Measurements from ENCODE around the gene SLC12A3. TPM values are rescaled to one million over a fixed set of nuclear protein-coding genes. Genes with fewer than 3 reads are reported as not detected.
"Not testable (repeated sequence)": the region's sequence is repeated elsewhere in the genome, so short reads cannot be mapped to it uniquely, and the experiment has no call there.

Gene SLC12A3
- total RNA-seq, 1 donor from 2014 or later: not detected

DNA sequence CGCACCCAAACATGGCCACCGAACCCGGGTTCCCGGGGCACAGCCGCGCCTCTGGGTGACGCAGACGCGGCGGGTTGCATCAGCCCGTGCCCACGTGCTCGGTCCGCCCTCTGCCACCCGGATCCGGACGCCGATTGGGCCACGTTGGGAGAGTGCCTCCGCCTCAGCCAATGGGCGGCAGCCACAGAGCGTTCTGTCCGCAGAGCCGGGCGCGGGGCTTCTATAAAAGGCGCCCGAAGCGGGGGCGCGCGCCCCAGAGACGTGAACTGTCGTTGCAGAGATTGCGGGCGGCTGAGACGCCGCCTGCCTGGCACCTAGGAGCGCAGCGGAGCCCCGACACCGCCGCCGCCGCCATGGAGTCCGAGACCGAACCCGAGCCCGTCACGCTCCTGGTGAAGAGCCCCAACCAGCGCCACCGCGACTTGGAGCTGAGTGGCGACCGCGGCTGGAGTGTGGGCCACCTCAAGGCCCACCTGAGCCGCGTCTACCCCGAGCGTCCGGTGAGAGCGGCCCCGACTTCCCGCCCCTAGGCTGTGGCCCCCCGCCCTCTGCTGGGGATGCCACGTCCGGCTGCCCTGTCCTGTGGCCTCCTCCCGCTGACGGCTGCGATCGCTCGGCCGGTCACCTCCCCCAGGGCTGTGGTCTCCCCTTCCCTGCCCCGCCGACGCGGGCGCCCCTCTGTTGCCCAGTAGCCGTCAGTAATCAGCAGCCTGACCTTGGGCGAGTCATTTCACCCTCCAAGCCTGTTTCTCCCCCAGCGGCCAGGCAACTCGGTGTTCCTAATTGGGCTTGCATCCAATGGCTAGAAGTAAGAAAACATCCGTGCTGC, 67.1 kb downstream of the SLC12A3 start, which contains the start of gene HERPUD1:
HERPUD1 (plus strand) TSS at position 251 of the 829 bp plus-strand sequence; CDS start at position 354, 103 bp downstream.
- ATAC-seq: peak; percentile 97
- intact Hi-C loops (cut with DNase I): no loop called here
- DNase-seq (ENCODE audit: low spot score): peak; percentile 99

DNA sequence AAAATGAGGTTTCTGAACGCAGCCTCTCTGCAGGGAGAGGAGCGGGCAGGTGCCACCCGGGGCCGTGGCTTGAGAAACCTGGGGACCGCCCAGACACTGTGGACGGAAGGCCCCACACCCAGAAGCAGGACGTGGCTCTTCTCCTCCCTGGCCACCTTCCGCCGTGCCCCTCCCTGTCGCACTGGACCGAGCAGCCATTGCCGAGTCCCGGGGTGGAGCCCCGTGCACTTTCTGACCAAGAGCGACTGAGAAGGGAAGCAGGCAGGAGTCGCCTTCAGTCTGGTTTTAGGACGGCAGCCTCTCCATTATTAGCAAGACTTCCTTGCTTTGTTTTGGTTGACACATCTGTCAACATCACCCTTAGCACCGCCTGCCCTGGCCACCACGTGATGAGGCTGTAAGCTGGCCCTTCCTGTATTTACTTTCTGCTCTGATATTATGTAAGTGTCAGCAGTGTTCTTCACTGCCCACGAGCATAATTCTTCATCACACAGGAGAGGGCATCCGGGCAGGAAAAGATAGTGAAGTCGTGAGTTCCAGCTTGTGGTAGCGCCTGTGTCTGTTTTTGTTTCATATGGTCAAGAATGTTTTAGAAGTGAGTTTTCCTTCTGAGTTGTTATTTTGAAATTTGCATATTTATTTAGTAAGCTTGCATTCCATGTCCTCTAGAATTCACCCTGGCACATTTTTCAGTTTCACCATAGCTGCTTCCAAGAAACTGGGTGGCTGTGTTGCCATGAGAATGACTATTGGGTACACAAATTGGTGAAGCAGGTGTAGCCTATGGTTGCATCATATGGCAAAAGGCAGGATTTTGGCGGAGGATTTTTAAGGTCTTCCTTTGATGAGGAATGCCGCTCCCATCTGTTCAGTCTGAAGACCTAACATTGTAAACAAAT, 68.0 kb downstream of the SLC12A3 start:
- intact Hi-C loops (cut with DNase I): no loop called here
- ATAC-seq (peak; percentile 77), DNase-seq (ENCODE audit: low spot score) (peak; percentile 83)

DNA sequence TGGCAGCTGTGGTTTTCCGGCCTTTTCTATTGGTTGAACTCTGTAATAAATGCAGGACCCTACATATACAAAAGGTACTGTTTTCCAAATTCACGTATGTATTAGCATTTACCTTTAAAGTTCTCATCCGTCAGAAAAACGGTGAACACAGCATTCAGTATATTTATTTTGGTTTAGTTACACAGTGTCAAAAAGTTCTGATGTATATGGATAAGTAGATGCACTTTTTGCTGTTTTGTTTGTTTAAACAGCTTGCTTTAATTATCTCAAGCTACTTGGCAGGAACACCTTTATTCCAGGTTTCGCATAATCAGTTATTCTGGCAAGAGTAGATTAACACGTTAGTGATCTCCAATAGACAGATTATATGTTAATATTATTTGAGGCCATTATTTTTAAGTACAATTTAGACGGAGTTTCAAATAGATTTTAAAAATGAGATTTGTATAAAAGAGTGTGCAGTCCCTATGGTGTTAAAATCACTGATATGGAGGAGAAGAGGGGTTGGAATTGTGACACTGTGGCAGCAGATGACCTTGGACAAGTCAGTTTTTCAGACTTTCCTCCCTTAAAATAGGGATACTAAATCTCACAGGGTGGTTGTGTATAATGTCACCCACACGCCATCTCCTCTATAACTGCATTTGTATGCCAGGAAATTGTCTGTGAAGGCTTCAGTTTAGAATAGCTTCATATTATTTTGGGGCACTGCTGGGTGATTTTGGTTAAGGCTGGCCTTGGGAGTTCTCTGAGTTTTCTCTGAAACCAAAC, 69.0 kb downstream of the SLC12A3 start:
- intact Hi-C loops (cut with DNase I): no loop called here
- ATAC-seq: no peak
- no peak for DNase-seq (ENCODE audit: low spot score)

DNA sequence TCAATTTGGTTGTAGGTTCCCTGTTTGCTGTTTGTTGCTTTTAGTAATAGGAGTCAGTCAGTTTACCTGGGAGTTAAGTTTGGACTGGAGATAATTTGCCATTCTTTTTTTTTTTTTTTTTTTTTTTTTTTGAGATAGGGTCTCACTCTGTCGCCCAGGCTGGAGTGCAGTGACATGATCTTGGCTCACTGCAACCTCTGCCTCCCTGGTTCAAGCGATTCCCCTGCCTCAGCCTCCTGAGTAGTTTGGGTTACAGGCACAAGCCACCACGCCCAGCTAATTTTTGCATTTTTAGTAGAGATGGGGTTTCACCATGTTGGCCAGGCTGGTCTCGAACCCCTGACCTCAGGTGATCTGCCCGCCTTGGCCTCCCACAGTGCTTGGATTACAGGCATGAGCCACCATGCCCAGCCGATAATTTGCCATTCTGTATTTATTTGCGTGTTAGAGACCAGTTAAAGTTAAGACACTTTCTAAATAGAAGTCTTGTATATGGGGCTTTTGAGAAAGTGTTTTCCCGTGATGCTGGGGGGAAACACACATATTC, 69.7 kb downstream of the SLC12A3 start:
- intact Hi-C loops (cut with DNase I); ATAC-seq; DNase-seq (ENCODE audit: low spot score): not testable (repeated sequence)

DNA sequence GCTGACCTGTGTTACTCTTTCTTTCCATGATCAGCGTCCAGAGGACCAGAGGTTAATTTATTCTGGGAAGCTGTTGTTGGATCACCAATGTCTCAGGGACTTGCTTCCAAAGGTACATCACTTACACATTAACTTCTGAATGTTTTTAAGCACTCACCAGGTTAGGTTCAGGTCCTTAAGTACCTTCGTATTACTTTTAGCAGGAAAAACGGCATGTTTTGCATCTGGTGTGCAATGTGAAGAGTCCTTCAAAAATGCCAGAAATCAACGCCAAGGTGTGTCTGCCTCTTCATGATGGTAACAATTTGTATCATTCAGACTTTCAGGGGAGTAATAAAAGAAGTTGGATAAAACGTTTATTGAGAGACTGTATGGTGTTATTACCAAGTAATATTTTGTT, 70.2 kb downstream of the SLC12A3 start:
- no peak for ATAC-seq
- intact Hi-C loops (cut with DNase I): no loop called here
- DNase-seq (ENCODE audit: low spot score): no peak

DNA sequence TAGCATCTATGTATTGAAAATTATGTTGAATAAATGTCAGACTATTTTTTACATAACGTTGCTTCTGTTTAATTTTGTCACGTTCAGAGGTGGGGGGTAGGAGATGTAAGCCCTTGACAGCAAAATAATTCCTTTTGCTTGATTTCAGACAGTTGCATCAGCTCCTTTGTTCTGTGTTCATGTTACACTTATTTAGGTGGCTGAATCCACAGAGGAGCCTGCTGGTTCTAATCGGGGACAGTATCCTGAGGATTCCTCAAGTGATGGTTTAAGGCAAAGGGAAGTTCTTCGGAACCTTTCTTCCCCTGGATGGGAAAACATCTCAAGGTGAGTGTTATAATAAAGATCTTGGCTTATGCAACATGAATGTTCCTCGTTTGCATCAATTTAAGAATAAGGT, 71.5 kb downstream of the SLC12A3 start:
- no peak for ATAC-seq
- DNase-seq (ENCODE audit: low spot score): no peak
- intact Hi-C loops (cut with DNase I): no loop called here

DNA sequence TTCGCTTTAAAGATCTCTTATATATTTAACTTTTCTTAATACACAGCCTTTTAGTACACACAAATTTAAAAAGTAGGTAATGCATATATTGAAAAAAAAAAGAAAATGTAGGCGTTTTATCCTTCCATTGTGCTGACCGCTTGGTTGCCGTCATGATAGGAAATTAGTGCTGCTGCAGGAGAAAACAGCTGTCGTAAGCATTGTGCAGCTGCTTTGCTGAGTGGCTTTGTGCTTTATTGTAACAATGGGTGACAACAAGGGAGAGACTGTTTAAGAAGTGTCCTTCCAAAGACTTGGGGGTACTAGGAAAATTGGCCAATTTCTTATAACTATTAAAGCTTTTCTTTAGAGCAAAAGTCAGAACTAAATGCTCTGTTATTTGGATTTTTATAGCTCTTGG, 71.9 kb downstream of the SLC12A3 start:
- ATAC-seq (no peak), DNase-seq (ENCODE audit: low spot score) (no peak)
- intact Hi-C loops (cut with DNase I): no loop called here

DNA sequence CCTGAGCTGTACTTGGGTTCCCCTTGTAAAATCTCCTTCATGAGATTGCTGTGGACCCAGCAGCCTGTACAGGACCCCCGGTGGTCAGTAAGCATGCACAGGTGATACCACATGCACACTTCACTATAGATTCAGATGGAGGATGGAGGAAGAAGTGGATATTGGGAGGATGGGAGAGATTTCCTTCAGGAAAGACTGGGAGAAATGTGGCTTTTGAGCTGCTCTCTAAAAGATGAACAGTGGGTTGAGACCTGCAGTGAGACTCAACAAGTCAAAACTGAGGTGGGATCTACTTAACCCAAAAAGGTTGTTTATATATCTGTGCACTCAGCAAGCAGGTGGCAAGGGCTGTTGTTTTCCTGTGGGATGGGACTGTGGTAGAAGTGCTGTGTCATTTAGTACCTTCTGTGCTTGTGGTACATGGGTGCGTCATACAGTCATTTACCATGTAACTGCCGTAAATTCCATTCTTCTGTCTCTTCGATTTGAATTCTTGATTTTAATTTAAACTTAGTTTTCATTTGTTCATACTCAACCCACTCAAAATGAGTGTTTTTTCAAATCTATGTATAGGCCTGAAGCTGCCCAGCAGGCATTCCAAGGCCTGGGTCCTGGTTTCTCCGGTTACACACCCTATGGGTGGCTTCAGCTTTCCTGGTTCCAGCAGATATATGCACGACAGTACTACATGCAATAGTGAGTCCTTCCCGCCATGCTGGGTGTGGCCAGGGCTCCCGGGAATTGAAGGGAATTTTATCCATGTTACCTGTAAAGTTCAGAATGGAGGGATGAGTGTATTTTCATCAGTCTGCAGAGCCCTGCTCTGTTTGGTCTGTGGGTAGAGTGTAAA, 73.9 kb downstream of the SLC12A3 start:
- ATAC-seq (no peak), DNase-seq (ENCODE audit: low spot score) (no peak)
- intact Hi-C loops (cut with DNase I): no loop called here

DNA sequence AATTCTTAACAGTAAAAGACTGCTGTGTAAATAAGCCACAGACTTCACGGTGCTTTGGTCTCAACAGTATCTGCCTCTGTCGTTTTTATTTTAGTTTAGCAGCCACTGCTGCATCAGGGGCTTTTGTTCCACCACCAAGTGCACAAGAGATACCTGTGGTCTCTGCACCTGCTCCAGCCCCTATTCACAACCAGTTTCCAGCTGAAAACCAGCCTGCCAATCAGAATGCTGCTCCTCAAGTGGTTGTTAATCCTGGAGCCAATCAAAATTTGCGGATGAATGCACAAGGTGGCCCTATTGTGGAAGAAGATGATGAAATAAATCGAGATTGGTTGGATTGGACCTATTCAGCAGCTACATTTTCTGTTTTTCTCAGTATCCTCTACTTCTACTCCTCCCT, 74.8 kb downstream of the SLC12A3 start:
- ATAC-seq: no peak
- DNase-seq (ENCODE audit: low spot score): no peak
- intact Hi-C loops (cut with DNase I): loop anchor here (10.0 kb wide), 1 partner anchor 75 kb away; the partner anchor contains the start of gene SLC12A3

DNA sequence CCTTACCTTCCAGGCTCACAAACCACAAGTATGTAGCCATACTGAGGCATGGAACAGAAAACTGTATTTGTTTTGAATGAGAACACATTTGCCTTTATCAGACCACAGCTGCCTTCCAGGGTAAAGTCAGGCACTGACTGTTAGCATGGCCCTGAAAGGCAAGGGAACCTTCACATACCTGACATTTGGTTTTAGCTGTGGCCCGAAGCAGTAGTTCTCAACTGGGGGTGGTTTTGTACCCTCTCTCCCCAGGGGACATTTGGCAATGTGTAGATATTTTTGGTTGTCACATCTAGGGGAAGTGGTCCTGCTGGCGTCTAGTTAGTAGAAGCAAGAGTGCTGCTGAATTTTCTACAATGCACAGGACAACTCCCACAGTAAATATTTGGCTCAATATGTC, 76.1 kb downstream of the SLC12A3 start:
- intact Hi-C loops (cut with DNase I): loop anchor here (10.0 kb wide), 1 partner anchor 76 kb away; the partner anchor contains the start of gene SLC12A3
- no peak for ATAC-seq
- DNase-seq (ENCODE audit: low spot score): no peak

DNA sequence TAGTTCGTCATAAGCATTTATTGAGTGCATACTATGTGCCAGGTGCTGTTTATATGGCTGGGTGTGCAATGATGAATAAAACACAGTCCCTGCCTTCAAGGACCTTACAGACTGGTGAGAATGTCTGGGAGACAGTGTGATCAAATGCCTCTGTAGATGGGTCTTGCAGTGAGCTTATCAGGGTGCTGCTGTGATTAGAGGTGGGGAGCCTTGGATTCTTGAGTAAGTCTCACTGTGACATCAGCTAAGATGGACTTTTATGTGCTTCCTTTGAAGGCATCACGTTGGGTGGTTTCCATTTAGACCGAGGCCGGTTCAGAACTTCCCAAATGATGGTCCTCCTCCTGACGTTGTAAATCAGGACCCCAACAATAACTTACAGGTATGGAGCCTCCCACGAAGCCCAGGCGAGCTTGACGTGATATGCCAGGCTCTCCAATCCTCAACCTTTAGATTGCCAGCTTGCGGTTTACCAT, 76.9 kb downstream of the SLC12A3 start:
- intact Hi-C loops (cut with DNase I): loop anchor here (10.0 kb wide), 1 partner anchor 77 kb away; the partner anchor contains the start of gene SLC12A3
- no peak for ATAC-seq
- DNase-seq (ENCODE audit: low spot score): no peak

DNA sequence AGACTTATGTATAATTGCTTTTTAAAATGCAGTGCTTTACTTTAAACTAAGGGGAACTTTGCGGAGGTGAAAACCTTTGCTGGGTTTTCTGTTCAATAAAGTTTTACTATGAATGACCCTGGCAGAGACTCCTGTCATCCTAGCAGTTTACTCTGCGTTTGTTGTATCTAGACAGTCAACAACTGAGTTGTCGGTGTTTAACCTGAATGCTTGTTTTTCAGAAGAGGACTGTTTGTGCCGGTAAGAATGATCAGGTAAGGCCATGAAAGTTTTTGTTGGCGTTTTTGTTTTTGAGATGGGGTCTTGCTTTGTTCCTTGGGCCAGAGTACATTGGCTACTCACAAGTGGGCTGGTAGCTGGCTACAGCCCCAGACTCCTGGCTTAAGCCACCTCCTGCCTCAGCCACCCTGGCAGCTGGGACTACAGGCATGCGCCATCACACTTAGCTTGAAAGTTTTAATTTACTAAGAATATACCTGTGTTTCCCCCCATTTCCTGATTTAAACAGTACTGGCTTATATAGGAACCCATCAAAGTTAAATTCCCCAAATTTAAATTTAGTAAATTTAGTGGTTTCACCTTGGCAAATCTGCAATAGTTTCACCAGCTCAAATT, 78.9 kb downstream of the SLC12A3 start:
- DNase-seq (ENCODE audit: low spot score) (no peak), ATAC-seq (no peak)
- intact Hi-C loops (cut with DNase I): loop anchor here (10.0 kb wide), 1 partner anchor 79 kb away; the partner anchor contains the start of gene SLC12A3

DNA sequence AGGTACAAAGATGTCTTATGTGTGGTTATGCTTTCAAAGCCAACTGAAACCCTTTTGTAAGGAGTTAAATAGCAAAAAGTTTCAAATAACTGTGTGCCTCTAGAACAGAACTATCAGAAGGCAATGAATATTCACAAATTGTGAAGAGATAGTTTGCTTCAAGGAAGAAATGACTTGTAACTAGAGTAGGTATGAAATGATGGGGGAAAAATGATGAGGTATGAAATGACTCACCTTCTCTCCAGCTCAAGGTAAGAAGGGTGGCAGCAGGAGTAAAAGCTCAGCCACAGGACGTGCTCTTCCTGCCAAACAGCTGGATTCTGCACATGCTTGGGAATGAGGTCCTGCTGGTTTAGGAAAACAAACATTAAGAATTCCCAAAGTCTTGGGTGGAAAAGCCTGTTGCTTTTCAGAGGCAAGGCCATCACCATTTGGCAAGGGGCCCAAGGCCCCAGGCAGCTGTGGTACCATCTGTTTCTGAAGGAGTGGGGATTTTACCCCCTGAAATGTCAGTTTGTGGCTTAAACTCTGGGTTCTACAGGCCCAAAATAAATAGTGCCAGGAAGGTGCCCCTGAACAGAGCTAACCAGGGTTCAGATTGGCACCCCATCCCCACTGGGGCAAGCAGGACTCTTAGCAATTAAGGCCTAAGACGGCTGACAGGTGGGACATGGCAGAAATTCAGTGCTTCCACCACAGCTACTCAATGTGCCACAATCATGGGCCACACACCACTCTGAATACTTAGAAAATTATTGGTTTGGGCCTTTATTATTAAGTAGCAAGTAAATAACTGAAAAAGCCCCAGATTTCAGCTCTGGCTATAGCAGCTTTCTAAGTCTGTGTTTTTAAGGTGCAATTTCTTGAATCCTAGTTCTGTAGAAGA, 80.2 kb downstream of the SLC12A3 start:
- ATAC-seq: peak; percentile 10
- DNase-seq (ENCODE audit: low spot score): no peak

DNA sequence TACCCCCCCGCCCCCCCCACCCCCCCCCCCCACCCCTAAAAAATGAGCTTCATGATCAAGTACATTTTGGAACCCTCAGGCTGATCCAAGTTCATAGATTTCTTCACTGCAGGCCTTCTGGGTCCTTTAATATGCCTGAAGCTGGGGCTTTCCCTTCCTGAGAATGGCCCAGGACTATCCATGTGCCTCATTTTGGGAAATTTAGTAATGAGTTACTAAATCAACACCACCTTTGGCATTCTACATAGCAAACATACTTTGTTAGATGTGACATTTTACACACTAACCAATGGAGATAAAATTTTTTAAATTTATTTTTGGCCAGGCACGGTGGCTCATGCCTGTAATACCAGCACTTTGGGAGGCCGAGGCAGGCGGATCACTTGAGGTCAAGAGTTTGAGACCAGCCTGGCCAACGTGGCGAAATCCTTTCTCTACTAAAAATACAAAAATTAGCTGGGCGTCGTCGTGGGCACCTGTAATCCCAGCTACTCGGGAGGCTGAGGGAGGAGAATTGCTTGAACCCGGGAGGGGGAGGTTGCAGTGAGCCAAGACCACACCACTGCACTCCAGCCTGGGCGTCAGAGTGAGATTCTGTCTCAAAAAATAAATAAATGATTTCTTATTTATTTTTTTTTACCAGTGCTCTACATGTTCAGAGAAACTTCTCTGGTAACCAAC, 81.0 kb downstream of the SLC12A3 start:
- intact Hi-C loops (cut with DNase I): loop anchor here (10.0 kb wide), 1 partner anchor 81 kb away; the partner anchor contains the start of gene SLC12A3
- peak; percentile 55 for ATAC-seq
- no peak for DNase-seq (ENCODE audit: low spot score)

More for the DNA sequence above, 80.2 kb downstream of the SLC12A3 start:
- intact Hi-C loops (cut with DNase I): loop anchor here (10.0 kb wide), 1 partner anchor 80 kb away; the partner anchor contains the start of gene SLC12A3
